ENCODE measurements around the gene DGKE.
A peak's percentile ranks its signal among the peaks of the same experiment; 100 is the strongest.

The DGKE gene

DNA sequence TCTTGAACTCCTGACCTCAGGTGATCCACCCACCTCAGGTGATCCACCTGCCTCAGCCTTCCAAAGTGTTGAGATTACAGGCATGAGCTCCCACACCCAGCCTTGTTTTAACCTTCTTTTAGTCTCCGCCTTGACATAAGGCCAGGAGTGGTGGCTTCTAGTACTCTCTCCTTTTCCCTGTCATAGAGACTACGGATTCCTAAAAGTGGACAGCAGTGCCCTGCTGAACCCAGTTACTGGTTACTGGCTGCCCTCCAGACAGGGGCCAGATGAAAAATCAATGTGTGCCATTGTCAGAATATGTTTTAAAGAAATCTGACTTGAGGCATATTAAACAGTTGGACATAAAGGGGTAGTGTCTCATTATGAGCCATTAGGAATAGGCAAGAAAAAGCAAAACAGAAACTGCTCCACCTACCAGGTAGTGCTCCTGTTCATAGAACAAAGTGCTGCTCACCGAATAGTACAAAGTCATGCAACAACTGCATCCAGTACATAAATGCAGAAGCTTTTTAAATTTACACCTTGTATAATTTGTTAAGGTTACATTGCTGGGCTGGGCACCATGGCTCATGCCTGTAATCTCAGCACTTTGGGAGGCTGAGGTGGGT lies 47.8 kb downstream of the DGKE start:
- no peak for DNase-seq
- in situ Hi-C loops (cut with HindIII; ENCODE audit: low pct_ligation_motif_present, low pct_unique_long_range_greater_than_20kb, low sequenced_read_pairs): no loop called here

DNA sequence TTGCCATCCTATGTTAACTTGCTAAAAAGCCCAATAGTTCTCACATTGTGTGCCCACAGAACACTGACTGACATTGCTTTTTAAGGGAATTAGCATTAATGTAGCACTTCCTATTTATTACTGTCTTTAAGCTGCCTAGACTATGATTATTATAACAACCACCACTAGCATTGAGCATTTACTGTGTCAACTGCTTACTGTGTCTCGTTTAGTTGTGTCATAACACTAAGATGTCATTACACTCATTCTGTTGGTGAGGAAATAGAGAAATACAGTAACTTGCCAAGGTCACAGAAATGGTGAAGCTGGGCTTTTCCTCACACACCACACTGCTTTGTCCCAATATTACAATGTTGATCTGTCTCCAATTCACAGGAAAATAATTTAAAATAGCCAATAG lies 49.7 kb downstream of the DGKE start:
- in situ Hi-C loops (cut with HindIII; ENCODE audit: low pct_ligation_motif_present, low pct_unique_long_range_greater_than_20kb, low sequenced_read_pairs): no loop called here
- no peak for DNase-seq

DNA sequence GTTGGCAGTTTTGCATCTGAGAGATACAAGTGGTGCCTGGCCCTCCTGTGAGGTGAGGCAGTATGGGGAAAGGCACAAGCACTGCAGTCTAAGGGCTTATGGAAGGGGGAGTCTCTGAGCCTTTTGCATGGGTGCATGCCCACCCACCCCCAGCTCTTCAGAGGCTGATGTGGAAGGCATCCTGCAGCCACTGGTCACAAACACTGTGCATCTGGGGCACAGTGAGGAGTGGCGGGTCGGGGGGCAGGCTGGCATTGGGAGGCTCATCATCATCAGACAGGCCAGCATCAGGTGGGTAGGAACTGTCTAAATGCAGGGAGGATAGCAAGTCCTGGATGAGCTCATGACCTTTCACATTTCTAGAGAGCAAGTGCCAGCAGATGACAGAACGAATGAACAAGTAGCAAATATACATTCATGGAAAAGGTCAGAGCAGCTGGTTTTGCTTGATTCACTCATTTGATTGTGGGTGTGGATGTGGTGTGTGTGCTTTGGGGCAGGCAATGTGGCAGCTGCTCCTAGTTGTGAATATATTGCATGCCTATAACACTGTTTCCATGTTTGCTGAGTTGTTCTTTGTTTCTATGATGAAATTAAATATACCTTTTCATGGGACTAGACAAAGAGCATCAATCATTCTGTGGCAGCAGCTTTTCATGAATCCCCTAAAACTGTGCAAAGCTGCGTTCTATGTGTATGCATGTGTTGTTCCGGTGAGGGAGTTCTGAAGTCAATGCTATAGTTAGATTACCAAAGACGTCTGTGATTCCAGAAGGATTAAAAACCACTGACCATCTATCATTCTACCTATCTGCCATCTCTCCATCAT lies 50.7 kb downstream of the DGKE start:
- in situ Hi-C loops (cut with HindIII; ENCODE audit: low pct_ligation_motif_present, low pct_unique_long_range_greater_than_20kb, low sequenced_read_pairs): no loop called here
- DNase-seq: no peak

DNA sequence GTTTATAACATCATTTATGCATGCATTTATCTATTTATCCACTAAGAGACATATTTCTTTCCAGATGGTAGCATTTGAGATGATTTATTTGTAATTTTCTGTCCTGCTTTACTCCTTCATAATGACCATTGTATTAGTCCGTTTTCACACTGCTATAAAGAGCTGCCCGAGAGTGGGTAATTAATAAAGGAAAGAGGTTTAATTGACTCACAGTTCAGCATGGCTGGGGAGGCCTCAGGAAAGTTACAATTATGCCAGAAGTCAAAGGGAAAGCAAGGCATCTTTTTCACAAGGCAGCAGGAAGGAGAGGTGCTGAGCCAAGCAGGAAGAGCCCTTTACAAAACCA lies 51.3 kb downstream of the DGKE start:
- no peak for DNase-seq
- in situ Hi-C loops (cut with HindIII; ENCODE audit: low pct_ligation_motif_present, low pct_unique_long_range_greater_than_20kb, low sequenced_read_pairs): no loop called here

DNA sequence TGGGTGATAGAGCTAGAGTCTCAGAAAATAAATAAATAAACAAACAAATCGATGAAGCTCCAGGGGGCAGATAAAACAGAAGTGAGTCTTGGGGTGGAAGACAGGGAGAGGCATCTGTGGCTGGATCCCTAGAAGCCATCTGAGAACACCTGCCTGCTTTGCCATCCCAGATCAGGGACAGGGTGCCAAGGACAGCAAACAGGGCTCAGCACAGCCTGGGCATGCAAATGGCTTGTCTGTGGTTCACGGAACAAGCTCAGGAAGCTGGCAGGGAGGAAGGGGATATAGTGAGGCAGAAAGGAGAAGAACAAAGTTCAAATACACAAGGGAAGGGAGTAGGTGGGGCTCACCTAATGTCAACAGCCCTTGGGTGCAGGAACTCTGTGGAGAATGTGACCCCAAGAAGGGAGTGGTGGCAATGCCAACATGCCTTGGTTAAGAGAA lies 52.4 kb downstream of the DGKE start:
- DNase-seq: no peak
- in situ Hi-C loops (cut with HindIII; ENCODE audit: low pct_ligation_motif_present, low pct_unique_long_range_greater_than_20kb, low sequenced_read_pairs): no loop called here

DNA sequence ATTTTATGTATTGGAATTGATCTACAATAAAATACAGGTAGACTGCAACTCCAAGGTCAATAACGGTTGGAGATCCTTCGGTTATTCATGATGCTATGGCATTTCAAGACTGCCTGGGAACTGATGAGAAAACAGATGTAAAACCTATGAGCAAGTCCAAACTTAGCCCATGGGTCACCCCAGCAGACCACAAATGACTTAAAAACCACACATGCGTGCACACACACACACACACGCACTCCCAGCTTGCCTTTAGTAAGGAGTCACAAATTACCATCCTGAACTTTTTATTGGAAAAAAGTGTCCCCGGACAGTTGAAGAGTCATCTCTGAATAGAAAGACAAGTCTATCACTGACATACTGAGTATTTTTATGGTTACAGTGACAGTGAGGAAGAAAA lies 53.2 kb downstream of the DGKE start:
- DNase-seq: no peak
- in situ Hi-C loops (cut with HindIII; ENCODE audit: low pct_ligation_motif_present, low pct_unique_long_range_greater_than_20kb, low sequenced_read_pairs): no loop called here

DNA sequence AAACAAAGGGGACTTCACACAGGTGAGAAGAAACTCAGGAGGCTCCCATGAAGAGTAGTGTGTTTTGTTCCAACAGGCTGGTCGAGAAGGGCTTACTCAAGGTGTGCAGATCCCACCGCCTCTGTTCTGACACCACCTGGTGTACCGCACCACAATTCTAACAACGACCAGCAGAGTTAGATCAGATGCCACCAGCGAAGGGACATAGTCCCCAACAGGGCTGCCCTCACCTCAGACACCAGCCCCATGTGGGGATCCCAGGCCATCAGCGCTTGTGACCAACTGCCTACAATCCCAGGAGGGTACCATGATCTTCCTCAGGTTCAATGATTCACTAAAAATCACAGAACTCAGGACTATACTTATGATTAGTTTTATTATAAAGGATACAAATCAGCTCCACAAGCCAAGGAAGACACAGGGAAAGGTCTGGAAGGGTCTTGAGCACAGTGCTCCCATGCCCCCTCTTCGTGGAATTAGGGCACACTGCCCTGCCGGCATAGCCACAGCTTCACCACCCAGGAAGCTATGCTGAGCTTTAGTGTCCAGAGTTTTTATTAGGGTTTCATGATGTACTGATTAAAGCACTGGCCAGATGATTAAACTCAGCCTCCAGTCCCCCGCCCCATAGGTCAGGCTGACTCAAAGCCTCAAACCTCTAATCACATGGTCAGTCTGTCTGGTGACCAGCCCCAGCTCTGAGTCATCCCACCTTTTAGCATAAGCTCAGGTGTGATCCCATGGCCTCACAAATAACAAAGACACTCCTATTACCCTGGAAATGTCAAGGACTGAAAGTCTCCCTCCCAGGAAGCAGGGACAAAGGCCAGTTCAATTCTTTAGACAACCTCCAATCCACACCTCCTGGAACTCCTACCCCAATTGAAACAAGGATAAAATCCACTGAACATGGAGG lies 53.9 kb downstream of the DGKE start:
- in situ Hi-C loops (cut with HindIII; ENCODE audit: low pct_ligation_motif_present, low pct_unique_long_range_greater_than_20kb, low sequenced_read_pairs): no loop called here
- DNase-seq: no peak

DNA sequence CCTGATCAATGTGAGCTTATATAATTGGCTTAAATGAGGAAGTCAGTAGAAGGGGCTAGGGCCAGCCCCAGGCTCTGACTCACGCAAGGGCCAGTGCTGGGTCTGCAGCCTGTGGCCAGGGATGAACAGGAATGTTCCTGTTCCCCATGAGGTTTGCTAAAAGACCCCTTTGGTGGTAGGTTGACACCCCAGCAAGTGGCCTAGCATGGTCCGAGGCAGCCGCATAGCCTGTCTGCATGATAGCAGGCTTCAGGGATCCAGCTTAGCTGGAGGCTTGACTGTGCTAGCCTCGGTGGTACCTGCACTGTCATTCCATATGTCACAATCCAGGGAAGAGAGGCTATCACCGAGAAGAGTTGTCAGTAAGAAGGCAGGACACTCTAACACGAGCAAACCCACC lies 56.4 kb downstream of the DGKE start:
- in situ Hi-C loops (cut with HindIII; ENCODE audit: low pct_ligation_motif_present, low pct_unique_long_range_greater_than_20kb, low sequenced_read_pairs): no loop called here

DNA sequence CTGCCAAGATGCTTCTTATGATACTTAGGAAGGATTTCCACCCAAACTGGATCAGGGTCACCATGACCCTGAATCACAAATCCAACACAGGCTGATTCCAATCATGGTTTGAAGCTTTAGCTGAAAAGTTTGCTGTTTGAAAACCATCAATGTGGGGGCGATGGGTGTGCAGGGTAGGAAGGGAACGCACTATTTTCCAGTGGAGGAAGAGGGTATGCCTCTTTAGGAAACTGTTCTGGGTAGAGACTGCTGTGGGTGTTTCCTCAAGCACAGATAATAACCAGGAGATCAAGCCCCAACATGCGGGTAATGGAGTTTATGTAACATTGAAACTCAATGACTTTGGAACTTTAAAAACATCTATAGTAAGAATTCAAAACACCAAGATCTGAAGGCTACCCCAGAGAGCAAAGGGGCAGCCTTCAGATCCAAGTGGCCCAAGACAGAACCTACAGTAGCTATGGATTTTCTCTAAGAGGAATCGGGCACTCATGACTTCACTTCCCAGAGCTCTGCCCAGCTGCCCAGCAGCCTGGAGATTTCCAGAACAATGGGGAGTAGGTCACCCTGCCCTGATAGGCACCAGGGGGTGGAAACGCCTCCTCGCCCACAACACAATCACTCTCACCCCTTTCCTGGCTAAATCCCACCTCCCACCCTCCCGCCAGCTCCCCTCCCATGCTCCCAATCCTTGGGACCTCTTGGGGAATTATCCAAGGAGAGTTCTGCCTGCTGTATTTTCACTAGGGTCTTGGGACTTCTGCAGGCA lies 57.1 kb downstream of the DGKE start:
- no peak for DNase-seq

More for the DNA sequence above, 56.4 kb downstream of the DGKE start:
- DNase-seq: no peak

DNA sequence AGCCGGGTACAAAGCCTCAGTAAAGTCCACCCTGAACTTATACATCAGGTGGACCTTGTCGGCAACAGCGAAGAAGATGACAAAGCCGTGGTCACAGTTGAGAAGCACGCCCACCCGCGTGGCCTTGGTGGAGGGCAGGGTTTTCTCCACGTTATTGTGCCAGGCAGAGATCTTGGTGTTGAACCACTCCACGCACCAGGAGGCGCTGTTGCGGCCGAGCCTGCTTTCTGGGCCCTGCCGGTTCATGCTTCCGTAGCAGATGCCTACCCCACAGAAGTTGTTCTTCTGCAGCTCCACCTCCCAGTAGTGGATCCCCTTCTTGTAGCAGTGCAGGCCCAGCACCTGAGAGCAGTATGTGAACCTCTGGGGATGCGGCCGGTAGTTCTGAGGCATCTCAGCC lies 57.8 kb downstream of the DGKE start:
- DNase-seq: peak; percentile 21
- in situ Hi-C loops (cut with HindIII; ENCODE audit: low pct_ligation_motif_present, low pct_unique_long_range_greater_than_20kb, low sequenced_read_pairs): no loop called here

More for the DNA sequence above, 57.1 kb downstream of the DGKE start:
- in situ Hi-C loops (cut with HindIII; ENCODE audit: low pct_ligation_motif_present, low pct_unique_long_range_greater_than_20kb, low sequenced_read_pairs): no loop called here

DNA sequence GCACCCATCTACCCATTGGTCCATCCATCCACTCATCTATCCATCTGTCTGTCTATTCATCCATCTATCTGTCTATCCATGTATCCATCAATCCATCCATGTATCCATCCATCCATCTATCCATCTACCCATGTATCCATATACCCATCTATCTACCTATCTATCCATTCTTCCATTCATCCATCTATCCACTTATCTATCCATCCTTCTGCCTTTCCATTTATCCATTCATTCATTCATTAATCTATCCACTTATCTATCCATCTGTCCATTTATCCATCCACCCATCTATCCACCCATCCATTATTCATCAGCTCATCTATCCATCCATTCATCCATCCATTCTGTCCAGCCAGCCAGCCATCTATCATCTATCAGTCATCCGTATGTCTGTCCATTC lies 58.4 kb downstream of the DGKE start:
- DNase-seq: no peak
- in situ Hi-C loops (cut with HindIII; ENCODE audit: low pct_ligation_motif_present, low pct_unique_long_range_greater_than_20kb, low sequenced_read_pairs): no loop called here

DNA sequence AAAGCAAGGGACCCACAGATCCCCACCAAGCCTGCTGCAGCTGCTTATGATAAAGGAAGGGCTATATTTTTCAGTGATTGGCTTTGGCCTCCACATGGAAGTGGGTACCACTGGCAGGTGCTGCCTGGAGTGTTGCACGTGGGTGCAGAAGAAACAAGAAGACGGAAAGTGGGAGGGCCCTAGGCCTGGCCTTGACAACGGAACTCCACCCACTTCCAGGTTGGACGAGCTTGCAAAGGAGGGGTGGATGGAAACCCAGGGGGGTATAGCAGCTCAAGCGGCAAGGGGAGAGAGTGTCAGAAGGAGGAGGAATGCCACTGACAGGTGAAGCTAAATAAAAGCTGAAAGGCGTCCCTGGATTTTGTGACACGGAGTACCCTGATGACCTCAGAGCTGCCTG lies 59.6 kb downstream of the DGKE start:
- in situ Hi-C loops (cut with HindIII; ENCODE audit: low pct_ligation_motif_present, low pct_unique_long_range_greater_than_20kb, low sequenced_read_pairs): no loop called here
- no peak for DNase-seq

DNA sequence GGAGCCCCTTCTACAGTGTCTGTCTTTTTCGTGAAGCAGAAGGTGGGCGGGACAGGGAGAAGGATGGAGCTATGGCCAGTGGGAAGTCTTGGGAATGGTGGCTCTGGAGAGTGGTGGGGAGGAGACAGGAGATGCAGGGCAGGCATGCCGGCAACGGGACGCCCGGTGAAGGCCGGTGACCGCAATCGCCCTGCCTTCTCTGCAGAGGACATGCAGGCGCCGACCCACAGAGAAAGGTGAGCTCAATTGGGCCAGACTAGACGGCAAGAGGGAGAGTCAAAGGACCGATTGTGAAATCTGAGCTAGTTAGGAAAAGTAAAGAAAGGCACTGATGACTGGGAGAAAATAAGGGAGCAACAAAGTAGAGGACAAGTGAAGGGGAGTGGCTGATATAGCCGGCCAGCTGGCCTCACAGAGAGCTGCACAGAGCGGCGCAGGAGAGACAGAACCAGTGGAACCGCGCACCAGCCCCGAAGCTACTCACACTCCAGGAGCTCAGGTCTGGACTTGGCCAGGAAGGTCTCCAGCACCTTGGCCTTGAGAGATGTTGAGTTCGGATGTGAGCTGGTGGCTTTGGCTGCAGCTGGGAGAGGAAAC lies 61.0 kb downstream of the DGKE start:
- DNase-seq: no peak
- in situ Hi-C loops (cut with HindIII; ENCODE audit: low pct_ligation_motif_present, low pct_unique_long_range_greater_than_20kb, low sequenced_read_pairs): no loop called here

DNA sequence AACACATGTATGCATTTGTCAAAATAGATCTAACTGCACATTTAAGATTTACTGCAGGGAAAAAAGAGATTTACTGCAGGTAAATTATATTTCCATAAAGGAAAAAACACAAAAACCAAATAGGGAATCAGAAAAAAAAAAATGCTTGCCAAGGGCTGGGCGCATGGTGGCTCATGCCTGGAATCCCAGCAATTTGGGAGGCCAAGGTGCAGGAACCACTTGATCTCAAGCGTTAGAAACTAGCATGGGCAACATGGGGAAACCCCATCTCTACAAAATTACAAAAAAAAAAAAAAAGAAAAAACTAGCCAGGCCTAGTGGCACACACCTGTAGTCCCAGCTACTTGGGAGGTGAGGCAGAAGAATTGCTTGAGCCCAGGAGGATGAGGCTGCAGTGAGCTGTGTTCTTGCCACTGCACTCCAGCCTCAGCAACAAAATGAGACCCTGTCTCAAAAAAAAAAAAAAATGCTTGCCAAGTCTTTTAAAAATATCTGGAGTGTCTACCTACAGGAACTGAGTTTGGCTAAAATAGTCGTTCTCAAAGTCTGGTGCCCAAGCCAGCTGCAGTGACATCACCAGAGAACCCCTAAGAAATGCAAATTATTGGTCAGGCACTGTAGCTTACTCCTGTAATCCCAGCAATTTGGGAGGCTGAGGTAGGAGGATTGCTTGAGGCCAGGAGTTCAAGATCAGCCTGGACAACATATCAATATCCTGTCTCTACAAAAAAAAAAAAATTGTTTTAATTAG lies 62.4 kb downstream of the DGKE start:
- in situ Hi-C loops (cut with HindIII; ENCODE audit: low pct_ligation_motif_present, low pct_unique_long_range_greater_than_20kb, low sequenced_read_pairs): no loop called here
- DNase-seq: no peak

DNA sequence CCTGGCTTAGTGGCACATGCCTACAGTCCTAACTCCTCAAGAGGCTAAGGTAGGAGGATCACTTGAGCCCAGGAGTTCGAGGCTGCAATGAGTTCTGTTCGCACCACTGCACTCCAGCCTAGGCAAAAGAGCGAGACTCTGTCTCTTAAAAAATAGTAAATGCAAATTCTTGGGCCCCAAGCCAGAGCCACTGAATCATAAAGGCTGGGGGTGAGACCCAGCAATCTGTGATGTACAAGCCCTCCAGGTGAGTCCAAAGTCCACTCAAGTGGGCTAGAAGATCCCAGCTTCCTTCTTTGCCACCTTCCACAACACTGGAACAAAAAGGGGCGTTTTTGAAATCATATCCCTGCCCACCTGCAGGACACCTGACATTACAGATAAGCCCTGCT lies 63.0 kb downstream of the DGKE start:
- in situ Hi-C loops (cut with HindIII; ENCODE audit: low pct_ligation_motif_present, low pct_unique_long_range_greater_than_20kb, low sequenced_read_pairs): no loop called here
- no peak for DNase-seq

DNA sequence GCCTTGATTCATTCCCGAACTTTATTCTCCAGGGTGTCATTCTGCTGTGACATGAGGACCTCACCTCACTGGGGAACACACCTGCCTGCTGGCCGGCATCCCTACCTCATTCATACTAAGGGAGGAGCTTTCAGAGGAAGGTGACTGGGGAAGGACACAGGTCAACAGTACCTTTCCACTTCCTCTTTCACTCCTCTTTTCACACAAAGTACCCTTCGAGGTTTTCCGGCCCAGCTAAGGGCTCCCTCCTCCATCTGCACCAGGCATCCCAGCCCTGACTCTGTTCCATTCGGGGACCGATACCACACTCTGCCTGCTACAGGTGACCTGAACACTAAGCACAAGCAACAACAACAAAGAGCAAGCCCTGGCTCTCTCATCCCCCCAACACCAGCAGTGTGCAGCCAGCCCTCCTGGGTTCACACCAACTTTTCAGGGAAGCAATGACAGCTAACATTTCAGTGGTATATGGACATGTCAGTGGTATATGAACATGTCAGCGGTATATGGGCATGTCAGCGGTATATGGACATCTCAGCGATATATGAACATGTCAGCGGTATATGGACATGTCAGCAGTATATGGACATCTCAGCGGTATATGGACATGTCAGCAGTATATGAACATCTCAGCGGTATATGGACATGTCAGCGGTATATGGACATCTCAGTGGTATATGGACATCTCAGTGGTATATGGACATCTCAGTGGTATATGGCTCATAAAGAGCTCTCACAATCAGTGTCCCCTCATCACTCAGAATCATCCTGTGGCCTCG lies 63.9 kb downstream of the DGKE start:
- in situ Hi-C loops (cut with HindIII; ENCODE audit: low pct_ligation_motif_present, low pct_unique_long_range_greater_than_20kb, low sequenced_read_pairs): no loop called here
- no peak for DNase-seq

DNA sequence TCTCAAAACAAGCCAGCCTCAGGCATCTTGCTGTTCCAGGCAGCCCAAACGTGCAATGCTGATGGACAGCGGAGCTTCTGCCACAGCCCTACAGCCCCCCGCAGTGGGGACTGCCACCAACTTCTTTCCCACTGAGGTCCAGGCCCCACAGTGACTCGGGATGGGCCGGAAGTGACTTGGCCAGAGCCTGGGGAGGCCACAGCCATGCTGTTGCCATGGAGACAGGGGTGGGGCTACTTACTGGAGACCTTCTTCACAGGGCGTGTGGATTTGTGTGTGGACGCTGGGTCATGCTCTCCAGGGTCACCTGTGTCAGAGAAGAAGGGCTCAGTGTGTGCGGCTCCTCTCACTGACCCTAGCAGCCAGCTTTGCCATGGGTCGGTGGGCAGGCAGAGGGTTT lies 64.9 kb downstream of the DGKE start:
- in situ Hi-C loops (cut with HindIII; ENCODE audit: low pct_ligation_motif_present, low pct_unique_long_range_greater_than_20kb, low sequenced_read_pairs): no loop called here

More for the DNA sequence above, 64.9 kb downstream of the DGKE start:
- no peak for DNase-seq
